Esophagus (tissue), 2 donors: ENCODE results near the gene PKM. TPM values are rescaled to one million over a fixed set of nuclear protein-coding genes. Genes with fewer than 3 reads are reported as not detected.

Experiments
- H3K27ac ChIP-seq, 2 donors: one replicate each; pipeline ENCODE4 v1.5.1; 2013; ENCODE audit warnings: low read depth in 2 of 2, mild to moderate bottlenecking in 2 of 2, inconsistent platforms in 1 of 2, low read length in 1 of 2, moderate library complexity in 1 of 2
- H3K27me3 ChIP-seq, 2 donors: one replicate each; pipeline ENCODE4 v1.6.1; 2013; ENCODE audit warnings: low read length in 2 of 2, control low read depth in 1 of 2, mild to moderate bottlenecking in 1 of 2; ENCODE audit not compliant: insufficient read depth in 2 of 2, control insufficient read depth in 1 of 2
- H3K36me3 ChIP-seq, 2 donors: one replicate each; pipeline ENCODE4 v1.6.1; 2013; ENCODE audit warnings: low read length in 1 of 2; ENCODE audit not compliant: control insufficient read depth in 2 of 2, insufficient read depth in 2 of 2
- H3K4me1 ChIP-seq, 2 donors: one replicate each; pipeline ENCODE4 v1.6.1; 2013; ENCODE audit warnings: low read length in 1 of 2; ENCODE audit not compliant: control insufficient read depth in 2 of 2, insufficient read depth in 2 of 2
- H3K4me3 ChIP-seq, 2 donors: one replicate each; pipeline ENCODE4 v1.5.1; 2013; ENCODE audit warnings: low read length in 2 of 2, mild to moderate bottlenecking in 2 of 2, low read depth in 1 of 2, moderate library complexity in 1 of 2
- H3K9me3 ChIP-seq, 2 donors: one replicate each; pipeline ENCODE4 v1.6.1; 2013; ENCODE audit warnings: mild to moderate bottlenecking in 2 of 2, low read depth in 1 of 2, low read length in 1 of 2, moderate library complexity in 1 of 2; ENCODE audit not compliant: control insufficient read depth in 2 of 2, insufficient read depth in 1 of 2
- WGBS, 2 donors: extraction: QIAGEN DNeasy Blood & Tissue Kit; methylation state at CpG; one replicate each; pipeline ENCODE4 v1.1.7; 2013; 5-methylcytosine and 5-hydroxymethylcytosine counted together
- polyA plus RNA-seq, 2 donors: library from polyadenylated mRNA; stranded (reverse); fragments of 200-250 nt; gene quantifications; one replicate each; pipeline ENCODE4 v1.2.3, GENCODE V29; 2013
- donor health status: healthy with polysubstance abuse.
- donor health status: Bipolar disorder and iron deficiency.

Gene PKM
- polyA plus RNA-seq, 2 donors, result 235 to 528 TPM

DNA sequence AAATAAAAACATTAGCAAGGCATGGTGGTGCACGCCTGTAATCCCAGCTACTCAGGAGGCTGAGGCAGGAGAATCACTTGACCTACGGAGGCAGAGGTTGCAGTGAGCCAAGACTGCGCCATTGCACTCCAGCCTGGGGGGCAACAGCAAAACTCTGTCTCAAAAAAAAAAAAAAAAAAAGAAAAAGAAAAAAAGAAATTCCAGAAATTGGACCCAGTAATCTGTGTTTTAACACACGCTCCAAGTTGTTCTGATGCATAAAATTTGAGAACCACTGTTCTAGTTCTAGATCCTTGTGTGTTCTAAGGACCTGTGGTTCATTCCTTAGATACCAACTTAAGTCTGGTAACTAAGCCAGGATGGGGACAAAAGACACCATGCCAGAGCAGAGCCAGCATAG is 38.7 kb upstream of the PKM start:
- 94 to 96% methylated on average over 4 of the region's 4 CpGs for WGBS, 2 donors
- H3K9me3 ChIP-seq, result no peaks in the 10 kb centered on the region
- no peaks in the 10 kb centered on the region for H3K4me1 ChIP-seq
- H3K36me3 ChIP-seq, result peaks cover 18 to 20% of the 10 kb centered on the region in 2 donors
- no peaks in the 10 kb centered on the region for H3K27me3 ChIP-seq
- no peak overlapping the region for H3K27ac ChIP-seq
- no peak overlapping the region for H3K4me3 ChIP-seq

DNA sequence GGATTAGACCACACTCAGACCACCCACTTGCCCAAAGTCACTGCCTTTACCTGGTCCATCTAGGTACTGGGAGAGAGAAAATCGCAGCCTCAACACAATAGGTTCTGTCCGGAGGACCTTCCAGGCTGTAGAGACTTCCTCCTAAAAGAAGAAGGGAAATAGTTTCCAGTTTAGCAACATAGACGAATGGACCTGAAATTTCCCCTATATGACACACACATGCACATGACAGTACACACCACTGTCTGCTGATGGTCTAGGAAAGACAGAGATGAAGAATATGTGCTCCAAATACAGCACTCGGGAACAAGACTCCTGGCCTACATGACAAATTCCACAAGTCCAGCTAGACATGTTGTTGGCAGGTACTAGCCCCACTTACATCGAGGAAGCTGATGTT is 34.0 kb upstream of the PKM start:
- Histone ChIP-seq H3K27ac (no peak overlapping the region), H3K27me3 (no peaks in the 10 kb centered on the region), H3K9me3 (no peaks in the 10 kb centered on the region), H3K4me3 (no peak overlapping the region), H3K4me1 (no peaks in the 10 kb centered on the region), H3K36me3 (peaks cover 35 to 38% of the 10 kb centered on the region in 2 donors)
- 93% methylated on average over 5 of the region's 5 CpGs for WGBS, 2 donors

DNA sequence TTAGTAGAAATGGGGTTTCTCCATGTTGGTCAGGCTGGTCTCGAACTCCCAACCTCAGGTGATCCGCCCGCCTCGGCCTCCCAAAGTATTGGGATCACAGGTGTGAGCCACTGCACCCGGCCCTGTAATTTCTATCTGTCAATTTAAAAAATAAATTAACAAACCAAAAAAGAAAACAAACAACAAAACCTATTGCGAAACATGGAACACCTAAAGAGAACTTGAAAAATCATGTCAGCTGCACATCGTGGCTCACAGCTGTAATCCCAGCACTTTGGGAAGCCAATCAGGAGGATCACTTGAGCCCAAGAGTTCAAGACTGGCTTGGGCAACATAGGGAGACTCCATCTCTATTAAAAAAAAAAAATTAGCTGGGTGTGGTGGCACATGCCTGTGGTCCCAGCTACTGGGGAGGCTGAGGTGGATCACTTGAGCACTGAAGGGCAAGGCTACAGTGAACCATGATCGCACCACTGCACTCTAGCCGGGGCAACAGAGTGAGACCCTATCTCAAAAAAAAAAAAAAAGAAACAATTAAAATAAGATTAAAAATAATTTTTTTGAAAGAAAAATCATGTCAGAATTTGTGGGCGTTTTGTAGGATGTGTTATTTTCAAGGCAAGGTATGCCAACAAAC is 21.8 kb upstream of the PKM start:
- H3K27ac ChIP-seq, result no peak overlapping the region
- no peaks in the 10 kb centered on the region for H3K4me1 ChIP-seq
- no peaks in the 10 kb centered on the region for H3K27me3 ChIP-seq
- H3K36me3 ChIP-seq, result peaks cover 12 to 19% of the 10 kb centered on the region in 2 donors
- no peaks in the 10 kb centered on the region for H3K9me3 ChIP-seq
- WGBS, 2 donors, result 91 to 95% methylated on average over 10 of the region's 10 CpGs
- H3K4me3 ChIP-seq, result no peak overlapping the region

DNA sequence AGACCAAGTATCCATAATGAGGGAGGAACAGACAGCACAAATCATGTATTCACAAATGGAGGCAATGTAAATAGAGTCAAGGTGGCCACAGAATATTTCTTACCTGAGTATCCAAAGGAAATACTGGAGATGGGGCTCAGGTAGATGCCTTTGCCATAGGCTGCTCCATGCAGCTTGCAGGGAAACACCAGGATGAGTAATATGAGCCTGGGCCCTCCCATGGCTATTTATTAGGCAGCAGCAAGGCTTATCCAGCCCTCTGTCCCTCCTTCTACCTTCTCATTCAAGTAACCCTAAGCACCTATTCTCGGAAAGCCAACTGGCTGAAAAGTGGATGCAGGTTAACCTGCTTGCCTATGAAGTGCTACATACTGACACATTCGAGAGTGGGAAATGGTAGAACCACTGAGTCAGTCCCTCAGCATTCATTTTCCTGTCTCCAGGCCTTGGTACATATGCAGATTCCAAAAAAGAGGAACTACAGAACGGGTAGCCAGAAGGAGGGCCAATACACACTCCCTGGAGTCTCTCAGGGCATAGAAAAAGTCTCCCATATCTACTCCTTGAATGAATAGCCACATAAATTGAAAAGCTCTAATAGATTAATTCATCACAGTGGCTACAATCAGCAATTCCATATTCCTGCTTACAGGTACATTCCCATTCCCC is 18.3 kb upstream of the PKM start:
- WGBS, 2 donors, result 72 to 88% methylated on average over 3 of the region's 3 CpGs
- Histone ChIP-seq H3K27me3 (no peaks in the 10 kb centered on the region), H3K36me3 (peaks cover 9 to 13% of the 10 kb centered on the region in 2 donors), H3K4me3 (no peak overlapping the region), H3K4me1 (no peaks in the 10 kb centered on the region), H3K27ac (no peak overlapping the region), H3K9me3 (no peaks in the 10 kb centered on the region)

DNA sequence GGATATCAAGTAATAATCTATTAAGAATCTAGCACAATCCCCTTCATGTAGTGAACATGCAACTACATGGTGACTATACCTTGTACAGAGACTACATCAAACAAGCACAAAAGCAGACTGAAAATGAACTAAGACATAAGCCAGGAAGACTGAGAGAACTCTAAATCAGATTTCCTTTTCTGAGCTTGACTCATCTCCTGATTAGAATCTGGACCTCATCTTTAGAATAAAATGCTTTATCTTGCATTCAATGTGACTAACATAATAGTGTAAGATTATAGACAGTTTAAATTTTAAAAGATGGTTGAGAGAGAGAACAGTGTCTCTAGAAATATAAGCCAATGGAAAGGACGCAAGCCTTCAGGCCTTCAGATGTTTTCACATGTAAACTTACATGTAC is 17.5 kb upstream of the PKM start:
- Histone ChIP-seq H3K27me3 (no peaks in the 10 kb centered on the region), H3K9me3 (no peaks in the 10 kb centered on the region), H3K27ac (no peak overlapping the region), H3K4me3 (no peak overlapping the region), H3K4me1 (no peaks in the 10 kb centered on the region), H3K36me3 (peaks cover 10 to 16% of the 10 kb centered on the region in 2 donors)
- 91 to 95% methylated on average over 1 of the region's 1 CpG for WGBS, 2 donors

DNA sequence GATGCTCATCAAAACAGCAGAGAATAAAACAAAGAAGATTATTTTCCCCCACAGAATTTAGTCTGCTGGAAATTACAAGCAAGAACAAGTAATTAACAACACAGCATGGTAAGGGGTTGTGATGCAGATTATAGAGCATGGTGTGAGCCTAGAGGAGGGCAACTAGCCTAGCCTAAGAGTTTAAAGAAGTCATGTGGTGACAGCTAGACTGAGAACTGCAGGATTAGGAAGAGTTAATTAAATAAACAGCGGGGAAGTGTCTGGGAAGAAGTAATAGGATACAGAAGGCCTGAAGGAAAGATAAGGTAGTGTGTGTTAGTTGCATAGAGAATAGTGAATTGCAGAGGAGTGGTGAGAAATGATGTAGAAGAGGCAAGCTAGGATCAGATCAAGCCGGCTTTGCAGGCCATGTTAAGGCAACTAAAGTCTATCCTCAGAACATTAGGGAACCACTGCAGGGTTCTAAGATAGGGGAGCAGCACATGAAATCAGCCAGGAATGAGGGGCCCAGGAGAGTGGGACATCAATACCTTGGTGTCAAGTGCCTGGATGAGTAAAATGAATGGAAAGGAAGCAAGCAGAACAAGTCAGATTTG is 11.9 kb upstream of the PKM start:
- Histone ChIP-seq H3K9me3 (no peaks in the 10 kb centered on the region), H3K4me3 (no peak overlapping the region), H3K4me1 (peaks cover 0 to 1% of the 10 kb centered on the region in 2 donors), H3K27ac (no peak overlapping the region), H3K36me3 (peaks cover 16 to 18% of the 10 kb centered on the region in 2 donors), H3K27me3 (no peaks in the 10 kb centered on the region)
- 61 to 69% methylated on average over 2 of the region's 2 CpGs for WGBS, 2 donors

DNA sequence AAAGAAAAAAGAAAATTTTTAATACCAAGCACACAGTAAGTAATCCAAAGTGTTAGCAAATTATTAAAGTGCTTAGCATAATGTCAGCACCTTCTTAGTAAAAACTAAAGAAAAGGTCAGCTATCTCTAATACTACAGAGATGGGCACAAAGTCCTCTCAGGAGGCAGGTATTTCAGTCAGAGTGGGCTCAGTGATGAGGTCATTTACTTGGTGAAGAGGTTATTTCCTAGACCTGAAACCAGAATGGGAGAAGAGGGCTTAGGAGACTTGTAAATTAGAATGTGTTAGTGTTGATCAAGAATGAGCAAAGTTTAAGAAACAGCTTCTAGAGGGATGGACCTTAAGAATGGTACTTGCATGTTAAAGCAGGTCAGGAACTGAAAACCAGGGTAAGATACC is 8.7 kb upstream of the PKM start:
- Histone ChIP-seq H3K9me3 (no peaks in the 10 kb centered on the region), H3K4me1 (peaks cover 0 to 8% of the 10 kb centered on the region in 2 donors), H3K27ac (no peak overlapping the region)

DNA sequence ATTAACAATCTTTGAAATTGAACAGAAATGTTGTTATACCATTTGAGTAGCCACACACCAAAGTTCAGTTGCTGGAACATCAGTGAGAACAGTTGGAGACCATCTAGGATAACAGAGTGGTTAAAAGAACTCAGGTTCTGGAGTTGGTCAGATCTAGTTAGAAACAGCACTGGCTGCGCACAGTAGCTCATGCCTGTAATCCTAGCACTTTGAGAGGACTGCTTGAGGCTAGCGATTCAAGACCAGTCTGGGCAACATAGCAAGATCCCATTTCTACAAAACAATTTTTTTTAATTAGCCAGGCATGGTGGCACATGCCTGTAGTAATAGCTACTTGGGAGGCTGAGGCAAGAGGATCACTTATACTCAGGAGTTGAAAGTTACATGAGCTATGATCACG is 7.6 kb upstream of the PKM start:
- Histone ChIP-seq H3K9me3 (no peaks in the 10 kb centered on the region), H3K27ac (no peak overlapping the region), H3K4me3 (no peak overlapping the region), H3K4me1 (peaks cover 0 to 8% of the 10 kb centered on the region in 2 donors), H3K27me3 (no peaks in the 10 kb centered on the region), H3K36me3 (peaks cover 12 to 14% of the 10 kb centered on the region in 2 donors)
- WGBS, 2 donors, result 96 to 98% methylated on average over 3 of the region's 3 CpGs

More for the DNA sequence above, 8.7 kb upstream of the PKM start:
- no peak overlapping the region for H3K4me3 ChIP-seq
- peaks cover 16 to 17% of the 10 kb centered on the region in 2 donors for H3K36me3 ChIP-seq
- H3K27me3 ChIP-seq, result no peaks in the 10 kb centered on the region

DNA sequence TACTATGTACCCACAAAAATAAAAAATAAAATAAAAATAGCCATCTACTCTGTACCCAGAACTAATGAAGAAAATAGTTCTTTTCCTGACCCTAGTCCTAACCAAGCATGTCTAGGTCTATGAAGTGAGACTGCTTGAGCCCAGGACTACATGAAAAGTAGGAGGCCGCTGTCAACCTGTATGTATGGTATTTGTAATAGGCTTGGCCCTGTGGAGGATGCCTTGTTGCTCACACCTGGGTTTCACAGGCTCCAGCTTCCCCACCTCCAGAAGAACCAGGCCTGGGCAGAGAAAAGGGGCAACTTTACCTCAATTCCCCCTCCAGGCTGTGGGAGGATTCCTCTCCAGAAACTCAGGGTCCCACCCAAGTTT is 6.8 kb upstream of the PKM start:
- peak overlapping the region; percentile 49 to 74 for H3K27ac ChIP-seq
- H3K36me3 ChIP-seq, result peaks cover 9 to 11% of the 10 kb centered on the region in 2 donors
- H3K9me3 ChIP-seq, result no peaks in the 10 kb centered on the region
- no peaks in the 10 kb centered on the region for H3K27me3 ChIP-seq
- H3K4me3 ChIP-seq, result no peak overlapping the region
- WGBS, 2 donors, result 86 to 100% methylated on average over 1 of the region's 1 CpG
- peaks cover 0 to 8% of the 10 kb centered on the region in 2 donors for H3K4me1 ChIP-seq
